ENCODE data around the gene LECT2.
A peak's percentile ranks its signal among the peaks of the same experiment; 100 is the strongest.

The LECT2 gene

GRCh38 chr5:135942202-135942771 is 12.5 kb downstream of the LECT2 start:
- no peak for TF ChIP-seq CTCF (IDR thresholded peaks at IDR 0.05)
- DNase-seq (ENCODE audit: low spot score): no peak
- no peak overlapping the region for H3K4me3 ChIP-seq
- no peak overlapping the region for H3K27ac ChIP-seq

GRCh38 chr5:135941711-135942110 is 13.1 kb downstream of the LECT2 start:
- no peak for DNase-seq (ENCODE audit: low spot score)
- H3K27ac ChIP-seq: no peak overlapping the region
- H3K4me3 ChIP-seq: no peak overlapping the region
- TF ChIP-seq CTCF (IDR thresholded peaks at IDR 0.05): no peak

DNA sequence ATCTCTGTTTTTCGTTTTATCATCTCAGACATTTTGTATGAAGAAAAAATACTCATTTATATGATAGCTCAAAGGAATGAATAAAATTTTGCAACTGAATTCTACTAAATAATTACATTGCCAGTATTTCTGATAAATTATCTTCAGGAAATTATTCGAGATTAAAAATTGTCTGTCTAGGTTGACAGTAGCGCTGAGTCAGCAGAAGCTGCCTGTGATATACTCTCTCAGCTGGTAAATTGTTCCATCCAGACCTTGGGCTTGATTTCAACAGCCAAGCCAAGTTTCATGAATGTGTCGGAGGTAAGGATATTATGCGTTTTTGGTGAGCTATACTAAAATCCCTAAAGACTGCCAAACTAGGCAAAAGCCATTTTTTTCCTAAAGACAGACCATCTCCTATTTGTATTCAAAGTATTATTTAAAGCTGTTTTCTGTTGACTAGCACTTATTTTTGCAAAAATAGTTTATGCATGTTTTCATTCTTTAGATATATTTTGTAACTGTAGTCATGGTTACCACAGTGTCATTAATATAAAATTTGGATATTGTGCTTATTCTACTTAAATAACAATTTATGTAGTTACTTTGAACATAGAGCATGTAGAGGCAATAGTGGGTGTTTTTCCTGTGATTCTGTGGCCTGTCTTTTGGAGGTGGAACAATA is 17.4 kb downstream of the LECT2 start:
- Histone ChIP-seq H3K27ac (no peak overlapping the region), H3K4me3 (no peak overlapping the region)
- TF ChIP-seq CTCF (IDR thresholded peaks at IDR 0.05): no peak
- DNase-seq (ENCODE audit: low spot score): no peak

DNA sequence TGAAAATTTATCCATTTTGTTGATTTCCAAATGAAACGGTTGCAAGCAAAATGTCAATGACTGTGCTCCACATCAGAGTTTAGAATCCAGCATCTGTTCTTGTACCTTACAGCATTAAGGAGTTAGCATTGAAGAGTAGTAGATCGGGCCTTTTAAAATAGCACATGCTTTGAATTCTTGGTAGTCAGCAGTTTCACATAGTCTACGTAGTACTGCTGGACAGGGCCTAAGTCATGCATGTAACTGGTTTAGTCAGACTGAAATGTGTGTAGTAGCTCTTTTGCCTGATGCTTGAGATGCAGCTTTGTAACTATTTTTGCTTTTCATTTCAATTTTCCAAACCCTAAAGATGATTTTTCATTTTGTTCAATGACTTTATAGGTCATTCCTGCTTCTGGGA is 19.8 kb downstream of the LECT2 start:
- TF ChIP-seq CTCF (IDR thresholded peaks at IDR 0.05): no peak
- DNase-seq (ENCODE audit: low spot score): no peak
- H3K27ac ChIP-seq: no peak overlapping the region
- H3K4me3 ChIP-seq: no peak overlapping the region

GRCh38 chr5:135930949-135931295 is 23.9 kb downstream of the LECT2 start:
- Histone ChIP-seq H3K27ac (no peak overlapping the region), H3K4me3 (no peak overlapping the region)
- TF ChIP-seq CTCF (IDR thresholded peaks at IDR 0.05): no peak
- no peak for DNase-seq (ENCODE audit: low spot score)

- TF ChIP-seq CTCF (IDR thresholded peaks at IDR 0.05): no peak
- Histone ChIP-seq H3K4me3 (peak overlapping the region; percentile 65), H3K27ac (no peak overlapping the region)
- DNase-seq (ENCODE audit: low spot score): no peak
These were observed 24.5 kb downstream of the LECT2 start for GRCh38 chr5:135930029-135930948.

Data from coronary artery (tissue), 2 donors.